Fibroblast of skin of right quadriceps (primary cell): ENCODE results near the gene KRTAP4-3.
A peak's percentile ranks its signal among the peaks of the same experiment; 100 is the strongest.
"Not testable (repeated sequence)": the region's sequence is repeated elsewhere in the genome, so short reads cannot be mapped to it uniquely, and the experiment has no call there.

ENCODE experiments used
- DNase-seq: peaks from one replicate; pipeline ENCODE4 v3.0.0-alpha.2; 2013

KRTAP4-3 gene

DNA sequence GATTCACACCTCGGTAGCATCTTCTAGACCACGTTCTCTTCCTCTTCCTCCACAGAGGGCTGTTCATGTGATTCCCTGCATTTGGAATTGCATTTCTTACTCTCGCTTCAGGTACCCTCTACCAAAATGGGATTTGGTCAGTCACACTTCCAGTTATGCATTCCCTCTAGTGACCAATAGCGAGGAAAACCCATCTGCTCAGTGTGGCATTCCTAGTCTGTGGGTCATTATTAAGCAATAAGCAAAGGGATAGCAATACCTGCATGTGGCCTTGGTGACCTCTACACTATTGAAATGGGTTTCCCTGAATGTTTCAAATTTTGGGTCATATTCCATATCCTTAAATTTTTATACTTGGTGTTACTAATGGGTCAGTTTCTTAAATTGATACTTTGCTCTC is 18.0 kb downstream of the KRTAP4-3 start:
- no peak for DNase-seq

DNA sequence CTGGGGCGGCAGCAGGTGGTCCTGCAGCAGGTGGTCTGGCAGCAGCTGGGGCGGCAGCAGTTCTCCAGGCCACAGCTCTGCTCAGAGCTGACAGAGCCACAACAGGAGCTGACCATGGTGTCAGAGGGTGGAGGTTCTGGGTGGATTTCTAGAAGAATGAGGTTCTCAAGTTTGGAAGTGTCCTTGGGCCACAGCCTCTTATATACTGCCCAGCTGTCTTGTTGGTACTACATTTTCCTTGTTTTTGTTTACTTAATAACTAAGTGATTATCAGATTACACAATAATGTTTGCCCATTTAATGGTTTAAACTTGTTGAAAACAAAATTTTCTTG is 18.4 kb downstream of the KRTAP4-3 start, which contains the start of gene KRTAP4-5:
TSS of gene KRTAP4-5 (minus strand) at position 174 of the 334 bp plus-strand sequence. CDS start at position 116, 58 bp downstream.
- DNase-seq, result no peak

DNA sequence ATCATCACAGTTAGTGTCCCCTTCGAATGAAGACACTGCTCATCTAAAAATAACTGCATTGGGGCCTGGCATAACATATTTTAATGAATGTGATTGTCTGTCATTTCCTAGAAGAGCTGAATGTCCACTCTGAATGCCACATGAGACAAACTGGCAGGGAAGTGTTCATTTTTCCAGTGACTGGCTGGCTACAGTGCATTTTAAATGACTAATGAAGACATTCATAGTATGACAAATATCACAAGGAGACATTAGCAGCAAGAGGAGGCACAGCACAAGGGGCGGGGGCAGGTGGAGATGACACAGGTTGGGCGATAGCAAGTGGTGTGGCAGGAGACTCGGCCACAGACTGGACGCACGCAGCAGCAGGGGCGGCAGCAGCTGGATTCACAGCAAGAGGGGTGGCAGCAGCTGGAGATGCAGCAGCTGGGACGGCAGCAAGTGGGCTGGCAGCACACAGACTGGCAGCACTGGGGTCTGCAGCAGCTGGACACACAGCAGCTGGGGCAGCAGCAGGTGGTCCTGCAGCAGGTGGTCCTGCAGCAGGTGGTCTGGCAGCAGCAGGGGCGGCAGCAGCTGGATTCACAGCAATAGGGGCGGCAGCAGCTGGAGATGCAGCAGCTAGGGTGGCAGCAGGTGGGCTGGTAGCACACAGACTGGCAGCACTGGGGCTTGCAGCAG is 18.9 kb downstream of the KRTAP4-3 start:
- not testable (repeated sequence) for DNase-seq

DNA sequence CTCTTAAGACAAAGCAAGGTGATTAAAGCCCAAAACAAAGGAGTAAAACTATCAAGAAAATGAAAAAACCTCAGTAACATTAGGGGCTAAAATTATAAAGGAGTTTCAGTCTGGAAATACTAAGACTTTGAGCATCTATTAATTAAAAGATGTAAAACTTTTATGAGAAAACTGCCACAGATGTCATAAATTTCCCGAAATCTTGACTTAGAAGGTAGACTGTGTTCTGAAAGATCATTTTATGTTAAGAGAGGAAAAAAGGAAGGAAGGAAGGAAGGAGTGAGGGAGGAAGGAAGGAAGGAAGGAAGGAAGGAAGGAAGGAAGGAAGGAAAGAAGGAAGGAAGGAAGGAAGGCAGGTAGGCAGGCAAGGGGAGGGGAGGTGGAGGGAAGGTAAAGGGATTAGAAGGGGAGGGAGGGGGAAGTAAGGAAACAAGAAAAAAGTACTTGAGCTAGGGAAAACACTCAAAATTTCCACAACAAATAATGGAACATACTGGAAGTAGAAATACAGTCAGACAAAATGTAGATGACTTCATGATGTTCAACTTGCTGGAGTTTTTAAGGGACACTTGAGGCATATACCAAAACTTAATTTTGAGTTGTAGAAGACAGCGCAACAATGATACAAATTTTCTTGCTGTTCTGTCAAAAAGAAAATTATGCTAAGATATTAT is 20.4 kb downstream of the KRTAP4-3 start:
- no peak for DNase-seq

DNA sequence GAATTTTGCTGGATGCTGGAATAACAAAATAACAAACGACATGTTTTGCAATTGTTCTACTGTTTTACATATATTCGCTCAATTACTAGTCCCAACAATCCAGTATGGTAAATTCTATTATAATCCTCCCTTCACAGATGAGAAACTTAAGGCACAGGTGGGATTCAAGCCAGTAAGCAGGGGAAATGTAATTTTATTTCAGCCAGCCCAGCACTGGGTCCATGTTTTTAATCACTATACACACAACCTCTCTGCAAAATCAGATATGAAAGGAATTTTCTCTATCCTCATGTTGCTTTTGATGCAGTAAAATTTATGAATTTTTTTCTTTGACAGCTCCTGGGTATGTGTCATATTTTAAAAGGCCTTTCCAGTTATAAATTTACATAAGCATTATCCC is 22.8 kb downstream of the KRTAP4-3 start:
- DNase-seq, result no peak

DNA sequence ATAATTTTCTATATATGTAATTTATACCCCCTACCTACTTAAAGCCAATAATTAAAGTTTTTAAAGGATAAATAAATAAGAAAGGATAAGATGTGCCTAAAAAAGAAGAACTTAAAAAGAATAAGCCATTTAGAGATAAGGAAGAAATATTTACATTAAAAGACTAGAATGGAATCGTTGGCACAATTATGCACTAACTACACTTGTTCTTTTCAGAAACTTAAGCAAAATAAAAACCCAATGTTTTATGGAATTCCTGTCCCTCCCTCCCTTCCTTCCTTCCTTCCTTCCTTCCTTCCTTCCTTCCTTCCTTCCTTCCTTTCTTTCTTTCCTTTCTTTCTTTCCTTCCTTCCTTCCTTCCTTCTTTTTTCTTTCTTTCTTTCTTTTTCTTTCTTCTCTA is 23.2 kb downstream of the KRTAP4-3 start:
- no peak for DNase-seq

DNA sequence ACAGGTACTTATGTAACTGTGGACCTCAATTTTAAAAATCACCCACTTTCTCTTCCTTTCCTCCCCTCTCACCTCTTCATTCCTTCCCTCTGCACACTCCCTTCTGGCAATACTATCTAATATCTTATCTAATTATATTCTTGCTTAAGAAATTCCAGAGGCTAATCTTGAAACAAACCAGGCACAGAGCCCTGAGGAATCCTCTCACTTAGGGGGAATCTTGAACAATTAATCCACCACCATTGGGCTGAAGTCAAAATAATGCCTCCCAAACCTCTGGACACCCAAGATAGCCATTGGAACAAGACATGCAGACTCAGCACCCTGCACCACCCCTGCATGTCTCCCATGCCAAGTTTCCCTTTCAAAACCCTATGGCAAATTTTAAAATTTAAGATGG is 26.7 kb downstream of the KRTAP4-3 start:
- DNase-seq, result no peak

DNA sequence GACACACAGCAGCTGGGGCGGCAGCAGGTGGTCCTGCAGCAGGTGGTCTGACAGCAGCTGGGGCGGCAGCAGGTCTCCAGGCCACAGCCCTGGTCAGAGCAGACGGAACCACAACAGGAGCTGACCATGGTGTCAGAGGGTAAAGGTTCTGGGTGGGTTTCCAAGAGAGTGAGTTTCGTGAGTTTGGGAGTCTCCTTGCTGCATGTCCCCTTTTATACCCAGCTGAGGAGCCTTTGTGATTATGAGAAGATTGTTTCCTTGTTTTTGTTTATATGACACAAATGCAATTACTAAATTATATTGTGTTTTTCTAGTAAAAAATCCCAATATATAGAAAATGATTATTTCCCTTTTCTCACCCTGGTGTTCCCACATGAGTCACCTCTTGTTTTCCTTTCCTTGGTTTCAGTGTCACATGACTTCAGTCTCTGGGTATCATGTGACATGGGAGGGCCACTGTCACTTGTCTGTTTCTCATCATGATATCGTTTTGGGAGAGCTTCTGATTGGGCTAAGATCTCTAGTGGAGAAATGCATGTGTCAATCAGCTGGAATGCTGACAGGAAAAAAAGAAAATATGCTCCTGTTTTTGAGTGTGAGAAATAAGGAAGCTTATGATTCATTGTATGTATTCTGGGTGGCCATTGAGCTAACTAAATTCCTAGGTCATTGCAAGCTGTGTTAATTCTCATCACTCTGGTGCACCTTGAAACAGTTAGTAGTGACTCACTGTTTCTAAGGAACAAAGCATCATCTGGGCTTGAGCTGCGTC is 27.5 kb downstream of the KRTAP4-3 start, which contains the start of gene KRTAP4-6:
TSS of gene KRTAP4-6 (minus strand) at position 185 of the 772 bp plus-strand sequence. CDS start at position 128, 57 bp downstream.
- DNase-seq, result peak; percentile 94

DNA sequence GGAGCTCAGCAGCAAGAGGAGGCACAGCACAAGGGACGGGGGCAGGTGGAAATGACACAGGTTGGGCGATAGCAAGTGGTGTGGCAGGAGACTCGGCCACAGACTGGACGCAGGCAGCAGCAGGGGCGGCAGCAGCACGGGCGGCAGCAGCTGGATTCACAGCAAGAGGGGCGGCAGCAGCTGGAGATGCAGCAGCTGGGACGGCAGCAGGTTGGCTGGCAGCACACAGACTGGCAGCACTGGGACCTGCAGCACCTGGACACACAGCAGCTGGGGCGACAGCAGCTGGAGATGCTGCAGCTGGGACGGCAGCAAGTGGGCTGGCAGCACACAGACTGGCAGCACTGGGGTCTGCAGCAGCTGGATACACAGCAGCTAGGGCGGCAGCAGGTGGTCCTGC is 28.2 kb downstream of the KRTAP4-3 start:
- not testable (repeated sequence) for DNase-seq

DNA sequence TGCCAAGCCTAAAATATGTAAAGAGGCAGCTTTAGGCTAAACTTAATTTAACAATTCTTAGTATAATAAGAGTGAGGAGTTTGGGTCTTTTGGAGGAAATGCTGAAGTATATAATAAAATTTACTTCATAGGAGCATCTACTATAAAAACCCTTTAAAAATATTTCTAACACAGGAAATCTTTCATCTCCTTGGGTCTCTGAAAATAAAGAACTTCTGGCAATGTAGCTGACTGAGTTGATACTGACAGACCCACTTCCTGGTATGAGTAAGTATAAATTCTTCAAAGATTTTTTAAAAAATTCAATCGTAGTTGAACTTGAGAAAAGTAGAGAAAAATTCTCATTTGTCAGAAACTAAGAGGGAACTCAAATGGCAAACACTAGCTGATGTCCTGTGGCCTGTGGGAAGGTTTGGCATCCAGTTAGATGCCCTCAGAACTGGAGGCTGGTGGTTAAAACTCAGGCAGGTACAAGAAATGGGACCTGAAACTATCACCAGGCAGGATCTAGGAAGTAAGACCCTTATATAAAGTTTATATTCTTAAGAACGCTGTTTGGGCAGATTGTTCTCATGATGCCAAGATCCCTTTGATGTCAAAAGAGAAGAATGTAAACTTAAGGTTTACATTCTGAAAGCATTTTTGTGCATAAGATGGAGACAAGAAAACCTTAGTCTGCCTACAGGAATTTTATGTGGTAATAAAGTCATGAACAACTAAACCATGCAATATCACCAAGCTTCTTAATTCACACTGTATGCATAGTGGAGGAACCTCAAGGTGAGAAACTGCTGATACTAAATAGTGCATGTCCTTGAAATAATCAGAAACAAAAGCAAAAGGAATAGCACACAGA is 33.9 kb downstream of the KRTAP4-3 start:
- DNase-seq, result no peak

DNA sequence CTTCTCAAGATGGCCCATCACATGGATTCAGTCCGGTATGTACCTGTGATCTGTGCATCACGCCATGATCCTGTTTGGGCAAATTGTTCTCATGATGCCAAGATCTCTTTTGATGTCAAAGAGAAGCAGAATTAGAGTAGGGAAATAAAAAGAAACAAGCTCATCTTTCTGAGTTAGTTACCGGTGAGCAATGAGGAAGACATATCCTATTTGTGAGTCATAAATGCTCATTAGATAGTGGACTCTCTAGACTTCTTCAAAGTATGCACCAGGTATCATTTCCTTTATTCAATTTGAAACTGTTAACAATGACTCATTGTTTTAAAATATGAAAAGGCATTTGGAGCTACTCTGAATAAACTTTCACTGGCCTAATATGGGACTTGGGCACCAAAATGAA is 36.0 kb downstream of the KRTAP4-3 start:
- DNase-seq, result peak; percentile 42

DNA sequence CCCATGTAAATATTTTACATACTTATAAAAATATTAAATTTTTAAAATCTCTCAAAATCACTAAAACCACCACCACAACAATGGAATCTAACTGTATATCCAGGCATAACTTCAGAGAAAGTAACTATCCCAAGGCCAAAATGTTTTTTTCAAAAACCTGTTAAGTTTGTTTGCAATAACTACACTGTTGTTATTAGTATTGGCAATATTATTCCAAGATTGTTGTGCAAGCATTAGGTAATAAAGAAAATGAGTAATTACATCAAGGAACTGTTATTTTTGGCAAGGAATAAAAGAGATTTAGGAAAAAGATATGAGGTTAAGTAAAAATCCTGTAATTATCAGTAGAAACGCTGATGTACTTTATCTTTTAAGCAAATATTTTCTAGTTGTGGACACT is 40.6 kb downstream of the KRTAP4-3 start:
- DNase-seq, result no peak

DNA sequence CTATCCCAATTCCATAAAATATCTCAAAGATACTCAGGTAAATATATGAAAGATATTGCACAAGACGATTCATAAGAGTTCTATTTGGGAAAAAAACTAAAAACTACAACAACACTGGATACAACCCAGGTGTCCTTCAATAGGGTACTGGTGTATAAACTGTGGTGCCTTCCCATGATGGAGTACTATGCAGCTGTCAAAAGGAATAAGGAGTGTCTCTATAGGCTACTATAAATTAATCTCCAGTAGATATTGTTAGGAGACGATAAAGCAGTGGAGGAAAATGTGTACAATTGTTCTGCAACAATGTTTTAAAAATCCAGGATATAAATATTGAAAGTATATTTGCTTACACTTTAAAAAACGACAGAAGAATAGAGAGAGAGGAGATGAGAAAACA is 41.6 kb downstream of the KRTAP4-3 start:
- no peak for DNase-seq

DNA sequence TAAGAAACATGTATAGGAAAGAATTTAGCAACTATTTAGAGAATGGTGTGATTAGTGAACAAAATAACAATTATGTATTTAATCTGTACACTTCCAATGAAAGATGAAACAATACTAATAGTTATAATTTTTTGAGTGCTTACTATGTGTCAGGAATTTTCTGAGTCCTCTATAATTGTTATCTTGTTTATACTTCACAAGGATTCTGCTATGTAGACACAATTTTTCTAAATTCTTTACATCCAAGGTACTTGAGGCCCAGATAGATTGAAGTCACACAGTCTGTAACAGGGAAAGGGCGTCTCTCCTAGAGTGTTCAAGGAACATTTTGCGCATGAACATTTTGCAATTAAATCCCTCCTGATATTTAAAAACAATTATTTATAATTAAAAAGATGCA is 43.0 kb downstream of the KRTAP4-3 start:
- DNase-seq, result no peak

DNA sequence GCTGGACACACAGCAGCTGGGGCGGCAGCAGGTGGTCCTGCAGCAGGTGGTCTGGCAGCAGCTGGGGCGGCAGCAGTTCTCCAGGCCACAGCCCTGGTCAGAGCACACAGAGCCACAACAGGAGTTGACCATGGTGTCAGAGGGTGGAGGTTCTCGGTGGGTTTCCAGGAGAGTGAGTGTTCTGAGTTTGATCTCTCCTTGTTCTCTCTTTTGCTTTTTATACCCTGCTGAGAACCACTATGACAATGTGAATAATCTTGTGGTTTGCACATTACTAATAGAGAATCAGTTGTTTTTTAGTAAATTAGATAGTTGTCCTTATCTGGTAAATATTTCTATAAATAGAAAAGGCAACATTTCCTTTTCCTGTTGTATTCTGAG is 44.0 kb downstream of the KRTAP4-3 start, which contains the start of gene KRTAP4-12:
TSS of gene KRTAP4-12 (minus strand) at position 192 of the 381 bp plus-strand sequence. CDS start at position 132, 60 bp downstream.
- DNase-seq, result not testable (repeated sequence)

DNA sequence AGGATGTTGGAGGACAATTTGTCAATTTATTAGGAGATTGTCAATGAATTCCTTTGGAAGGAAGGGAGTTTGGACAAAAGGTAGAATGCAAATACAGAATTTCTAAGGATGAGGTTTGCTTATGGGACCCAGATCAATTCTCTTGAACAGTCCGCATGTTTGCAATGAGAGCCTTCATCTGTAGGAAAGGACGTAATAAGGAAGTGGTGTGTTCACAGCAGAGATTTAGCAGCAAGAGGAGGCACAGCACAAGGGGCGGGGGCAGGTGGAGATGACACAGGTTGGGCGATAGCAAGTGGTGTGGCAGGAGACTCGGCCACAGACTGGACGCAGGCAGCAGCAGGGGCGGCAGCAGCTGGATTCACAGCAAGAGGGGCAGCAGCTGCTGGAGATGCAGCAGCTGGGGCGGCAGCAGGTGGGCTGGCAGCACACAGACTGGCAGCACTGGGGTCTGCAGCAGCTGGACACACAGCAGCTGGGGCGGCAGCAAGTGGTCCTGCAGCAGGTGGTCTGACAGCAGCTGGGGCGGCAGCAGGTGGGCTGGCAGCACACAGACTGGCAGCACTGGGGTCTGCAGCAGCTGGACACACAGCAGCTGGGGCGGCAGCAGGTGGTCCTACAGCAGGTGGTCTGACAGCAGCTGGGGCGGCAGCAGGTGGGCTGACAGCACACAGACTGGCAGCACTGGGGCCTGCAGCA is 44.6 kb downstream of the KRTAP4-3 start:
- not testable (repeated sequence) for DNase-seq

DNA sequence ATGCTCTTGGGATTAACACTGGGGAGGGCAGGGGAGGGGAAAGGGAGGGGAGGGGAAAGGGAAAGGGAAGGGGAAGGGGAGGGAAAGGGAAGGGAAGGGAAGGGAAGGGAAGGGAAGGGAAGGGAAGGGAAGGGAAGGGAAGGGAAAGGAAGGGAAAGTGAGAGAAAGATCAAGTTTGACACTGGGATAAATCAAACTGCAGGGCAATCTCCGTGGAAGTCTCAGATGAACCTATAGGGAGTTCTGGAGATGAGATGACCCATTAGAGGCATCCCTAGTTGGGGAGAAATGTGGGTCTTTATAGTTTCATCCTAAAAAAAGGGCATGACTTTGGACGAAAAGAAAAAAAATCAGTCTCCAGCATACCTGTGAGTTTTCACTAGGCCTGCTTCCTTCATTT is 46.3 kb downstream of the KRTAP4-3 start:
- DNase-seq, result no peak

DNA sequence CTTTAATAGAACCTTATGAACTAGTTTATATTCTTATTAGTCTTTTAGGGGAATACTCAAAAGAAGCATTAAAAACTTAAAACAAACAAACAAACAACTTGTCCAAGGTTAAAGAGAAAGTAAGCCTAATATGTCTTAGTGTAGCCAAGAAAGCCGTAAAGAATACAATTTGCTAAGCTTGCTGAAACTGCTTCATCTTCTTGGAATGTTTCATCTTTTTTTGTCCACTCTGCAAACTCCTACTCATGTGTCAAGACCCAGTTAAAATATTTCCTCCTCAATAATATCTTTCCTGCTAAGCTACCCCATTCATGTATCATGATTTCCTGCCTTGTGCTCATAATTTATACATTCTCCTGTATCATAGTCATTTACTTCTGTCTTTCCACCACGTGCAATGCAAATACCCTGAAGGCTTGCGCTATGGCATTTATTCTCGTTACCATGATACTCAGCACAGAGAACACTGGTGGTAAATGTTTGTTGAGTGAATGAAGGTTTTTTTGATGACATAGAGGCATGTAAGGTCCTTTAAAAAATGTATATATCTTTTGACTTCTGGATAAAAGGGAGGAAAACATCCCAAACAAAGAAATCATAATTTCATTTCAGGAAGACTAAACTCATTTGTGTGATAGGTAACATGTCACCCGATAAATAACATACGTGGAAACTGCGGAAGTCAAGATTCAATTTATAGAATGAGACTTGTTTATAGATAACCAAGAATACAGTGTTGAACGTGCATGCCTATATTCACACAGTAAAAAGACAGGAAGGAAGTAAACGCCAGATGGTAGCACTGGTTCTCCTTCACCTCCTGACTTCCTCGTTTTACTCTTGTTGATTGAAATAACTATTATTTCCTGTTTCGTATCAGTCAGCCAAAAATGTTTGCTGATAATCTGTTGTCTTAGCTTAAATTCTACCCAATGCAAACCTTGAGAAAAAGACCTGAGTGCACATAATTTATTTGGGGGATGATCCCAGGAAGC is 48.0 kb downstream of the KRTAP4-3 start:
- DNase-seq, result peak; percentile 69

DNA sequence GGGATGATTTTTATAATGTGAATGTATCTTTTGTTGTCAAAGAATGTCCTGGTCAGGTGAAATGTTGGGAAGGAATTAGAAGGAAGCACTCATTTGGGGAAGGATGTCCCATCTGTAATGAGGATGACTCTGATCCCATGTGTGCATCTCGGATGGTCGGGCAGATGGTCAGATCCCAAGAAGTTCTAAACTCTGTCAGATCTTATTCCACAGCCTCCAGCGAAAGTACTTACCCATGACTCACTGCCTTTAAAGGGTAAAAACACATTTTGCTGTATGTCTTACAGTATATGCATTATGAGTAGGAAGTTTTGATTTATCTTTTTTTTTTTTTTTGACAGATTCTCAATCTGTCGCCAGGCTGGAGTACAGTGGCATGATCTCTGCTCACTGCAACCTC is 49.3 kb downstream of the KRTAP4-3 start:
- peak; percentile 45 for DNase-seq

DNA sequence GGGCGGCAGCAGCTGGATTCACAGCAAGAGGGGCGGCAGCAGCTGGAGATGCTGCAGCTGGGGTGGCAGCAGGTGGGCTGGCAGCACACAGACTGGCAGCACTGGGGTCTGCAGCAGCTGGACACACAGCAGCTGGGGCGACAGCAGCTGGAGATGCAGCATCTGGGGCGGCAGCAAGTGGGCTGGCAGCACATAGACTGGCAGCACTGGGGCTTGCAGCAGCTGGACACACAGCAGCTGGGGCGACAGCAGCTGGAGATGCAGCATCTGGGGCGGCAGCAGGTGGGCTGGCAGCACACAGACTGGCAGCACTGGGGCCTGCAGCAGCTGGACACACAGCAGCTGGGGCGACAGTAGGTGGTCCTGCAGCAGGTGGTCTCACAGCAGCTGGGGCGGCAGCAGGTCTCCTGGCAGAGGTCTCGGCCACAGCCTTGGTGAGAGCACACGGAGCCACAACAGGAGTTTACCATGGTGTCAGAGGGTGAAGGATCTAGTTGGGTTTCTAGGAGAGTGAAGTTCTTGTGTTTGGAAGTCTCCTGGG is 50.1 kb downstream of the KRTAP4-3 start, which contains the start of gene KRTAP4-11:
TSS of gene KRTAP4-11 (minus strand) at position 528 of the 541 bp plus-strand sequence. CDS start at position 470, 58 bp downstream.
- DNase-seq, result not testable (repeated sequence)
